HEK293 (cell line): ENCODE data around the gene SEC16A.

ENCODE experiments used
- CTCF ChIA-PET: fragments of 350-600 bp; formaldehyde crosslinking; extraction: SDS; loops from one replicate; lab custom pipeline; 2021; ENCODE audit warnings: antibody characterized with exemption; lab: Yijun Ruan, JAX
- POLR2A ChIA-PET: fragments of 300-600 bp; formaldehyde crosslinking; extraction: SDS; loops from one replicate; lab custom pipeline; 2020; ENCODE audit warnings: antibody characterized with exemption, inconsistent platforms; lab: Yijun Ruan, JAX
- H3K27ac ChIP-seq: fragments of 200-500 bp; sonication (Bioruptor generic); 2 replicates; pipeline ENCODE4 v1.5.1; 2014; ENCODE audit warnings: low read depth, low read length, control low read depth, inconsistent platforms; ENCODE audit errors: extremely low read depth
- H3K36me3 ChIP-seq, 2 experiments: fragments of 200-500 bp in 1 of 2; sonication (Bioruptor generic) in 1 of 2; 1 replicate in 1 of 2; 2 replicates in 1 of 2; pipeline ENCODE4 v1.5.1; 2014 to 2017; ENCODE audit warnings: inconsistent platforms in 2 of 2, low read length in 2 of 2; ENCODE audit not compliant: control insufficient read depth in 2 of 2, insufficient read depth in 1 of 2
- H3K4me1 ChIP-seq: fragments of 200-500 bp; sonication (Bioruptor generic); 2 replicates; pipeline ENCODE4 v1.5.1; 2014; ENCODE audit warnings: mild to moderate bottlenecking, low read length, inconsistent platforms; ENCODE audit not compliant: control insufficient read depth, insufficient read depth
- H3K4me3 ChIP-seq: 2 replicates; pipeline ENCODE4 v1.5.1; 2011; ENCODE audit warnings: low read depth, mild to moderate bottlenecking, control low read depth, low read length, moderate library complexity
- H3K9me3 ChIP-seq: fragments of 200-500 bp; sonication (Bioruptor generic); 2 replicates; pipeline ENCODE4 v1.5.1; 2014; ENCODE audit warnings: low read depth, low read length, inconsistent platforms; ENCODE audit not compliant: control insufficient read depth, insufficient read depth
- GLIS1 ChIP-seq: fragments of 450-650 bp; formaldehyde crosslinking; IDR thresholded peaks from 2 replicates; pipeline ENCODE4 v1.5.1; 2016; ENCODE audit warnings: missing biosample characterization, missing genetic modification characterization
- GLIS2 ChIP-seq: fragments of 450-650 bp; formaldehyde crosslinking; IDR thresholded peaks from 2 replicates; pipeline ENCODE4 v1.5.1; 2016; ENCODE audit warnings: missing biosample characterization, missing genetic modification characterization
- KLF1 ChIP-seq: fragments of 450-650 bp; formaldehyde crosslinking; IDR thresholded peaks from 2 replicates; pipeline ENCODE4 v1.5.1; 2016; ENCODE audit warnings: missing biosample characterization, missing genetic modification characterization
- KLF8 ChIP-seq: fragments of 450-650 bp; formaldehyde crosslinking; IDR thresholded peaks from 2 replicates; pipeline ENCODE4 v1.5.1; 2016; ENCODE audit warnings: missing biosample characterization, missing genetic modification characterization
- SCRT2 ChIP-seq: fragments of 450-650 bp; formaldehyde crosslinking; IDR thresholded peaks from 2 replicates; pipeline ENCODE4 v1.5.1; 2016; ENCODE audit warnings: missing biosample characterization, missing genetic modification characterization
- TCF7L2 ChIP-seq: IDR thresholded peaks from 2 replicates; pipeline ENCODE4 v1.6.1; 2011; ENCODE audit warnings: low read depth, mild to moderate bottlenecking, inconsistent platforms, low read length, moderate library complexity, borderline replicate concordance
- ZBTB11 ChIP-seq: fragments of 450-650 bp; formaldehyde crosslinking; conservative IDR thresholded peaks from 2 replicates; pipeline ENCODE4 v1.5.1; 2016; ENCODE audit warnings: low read depth, missing biosample characterization, missing genetic modification characterization
- ZNF146 ChIP-seq: fragments of 450-650 bp; formaldehyde crosslinking; IDR thresholded peaks from 2 replicates; pipeline ENCODE4 v1.5.1; 2016; ENCODE audit warnings: missing biosample characterization, missing genetic modification characterization
- ZNF302 ChIP-seq: fragments of 450-650 bp; formaldehyde crosslinking; IDR thresholded peaks from 2 replicates; pipeline ENCODE4 v1.5.1; 2016; ENCODE audit warnings: missing biosample characterization, missing genetic modification characterization, low read depth
- ZNF311 ChIP-seq: fragments of 450-650 bp; formaldehyde crosslinking; IDR thresholded peaks from 2 replicates; pipeline ENCODE4 v1.5.1; 2017; ENCODE audit warnings: missing biosample characterization, missing genetic modification characterization, borderline replicate concordance
- ZNF324 ChIP-seq: fragments of 450-650 bp; formaldehyde crosslinking; IDR thresholded peaks from 2 replicates; pipeline ENCODE4 v1.5.1; 2016; ENCODE audit warnings: missing biosample characterization, missing genetic modification characterization
- TF ChIP-seq, protein P1 (sequence below): fragments of 450-650 bp; formaldehyde crosslinking; IDR thresholded peaks from 2 replicates; pipeline ENCODE4 v1.5.1; 2016; ENCODE audit warnings: missing biosample characterization, missing genetic modification characterization
- TF ChIP-seq, protein P2 (sequence below): fragments of 450-650 bp; formaldehyde crosslinking; IDR thresholded peaks from 2 replicates; pipeline ENCODE4 v1.5.1; 2016; ENCODE audit warnings: missing biosample characterization, missing genetic modification characterization, low read depth
- TF ChIP-seq, protein P3 (sequence below): fragments of 450-650 bp; formaldehyde crosslinking; IDR thresholded peaks from 2 replicates; pipeline ENCODE4 v1.5.1; 2016; ENCODE audit warnings: missing biosample characterization, missing genetic modification characterization

SEC16A gene

DNA sequence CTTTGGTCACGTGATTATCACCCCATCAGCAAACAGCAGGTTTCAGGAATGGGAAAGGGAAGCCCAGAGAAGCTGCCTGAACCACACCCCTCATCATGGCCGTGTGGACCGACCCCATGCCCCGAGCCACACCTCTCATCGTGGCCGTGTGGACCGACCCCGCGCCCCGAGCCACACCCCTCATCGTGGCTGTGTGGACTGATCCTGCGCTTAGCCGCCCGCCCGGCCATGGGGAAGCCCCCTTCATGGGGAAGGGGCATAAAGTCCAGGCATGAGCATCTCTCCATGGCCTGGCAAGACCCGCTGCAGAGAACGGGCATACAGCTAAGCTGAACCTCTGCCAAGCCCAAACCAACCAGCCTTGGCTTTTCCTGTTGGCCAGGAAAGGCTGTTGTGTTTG is 89.3 kb downstream of the SEC16A start (continued):
- TF ChIP-seq, protein P1, sequence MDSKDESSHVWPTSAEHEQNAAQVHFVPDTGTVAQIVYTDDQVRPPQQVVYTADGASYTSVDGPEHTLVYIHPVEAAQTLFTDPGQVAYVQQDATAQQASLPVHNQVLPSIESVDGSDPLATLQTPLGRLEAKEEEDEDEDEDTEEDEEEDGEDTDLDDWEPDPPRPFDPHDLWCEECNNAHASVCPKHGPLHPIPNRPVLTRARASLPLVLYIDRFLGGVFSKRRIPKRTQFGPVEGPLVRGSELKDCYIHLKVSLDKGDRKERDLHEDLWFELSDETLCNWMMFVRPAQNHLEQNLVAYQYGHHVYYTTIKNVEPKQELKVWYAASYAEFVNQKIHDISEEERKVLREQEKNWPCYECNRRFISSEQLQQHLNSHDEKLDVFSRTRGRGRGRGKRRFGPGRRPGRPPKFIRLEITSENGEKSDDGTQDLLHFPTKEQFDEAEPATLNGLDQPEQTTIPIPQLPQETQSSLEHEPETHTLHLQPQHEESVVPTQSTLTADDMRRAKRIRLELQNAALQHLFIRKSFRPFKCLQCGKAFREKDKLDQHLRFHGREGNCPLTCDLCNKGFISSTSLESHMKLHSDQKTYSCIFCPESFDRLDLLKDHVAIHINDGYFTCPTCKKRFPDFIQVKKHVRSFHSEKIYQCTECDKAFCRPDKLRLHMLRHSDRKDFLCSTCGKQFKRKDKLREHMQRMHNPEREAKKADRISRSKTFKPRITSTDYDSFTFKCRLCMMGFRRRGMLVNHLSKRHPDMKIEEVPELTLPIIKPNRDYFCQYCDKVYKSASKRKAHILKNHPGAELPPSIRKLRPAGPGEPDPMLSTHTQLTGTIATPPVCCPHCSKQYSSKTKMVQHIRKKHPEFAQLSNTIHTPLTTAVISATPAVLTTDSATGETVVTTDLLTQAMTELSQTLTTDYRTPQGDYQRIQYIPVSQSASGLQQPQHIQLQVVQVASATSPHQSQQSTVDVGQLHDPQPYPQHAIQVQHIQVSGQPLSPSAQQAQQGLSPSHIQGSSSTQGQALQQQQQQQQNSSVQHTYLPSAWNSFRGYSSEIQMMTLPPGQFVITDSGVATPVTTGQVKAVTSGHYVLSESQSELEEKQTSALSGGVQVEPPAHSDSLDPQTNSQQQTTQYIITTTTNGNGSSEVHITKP (tag by site-specific recombination) = no peak

DNA sequence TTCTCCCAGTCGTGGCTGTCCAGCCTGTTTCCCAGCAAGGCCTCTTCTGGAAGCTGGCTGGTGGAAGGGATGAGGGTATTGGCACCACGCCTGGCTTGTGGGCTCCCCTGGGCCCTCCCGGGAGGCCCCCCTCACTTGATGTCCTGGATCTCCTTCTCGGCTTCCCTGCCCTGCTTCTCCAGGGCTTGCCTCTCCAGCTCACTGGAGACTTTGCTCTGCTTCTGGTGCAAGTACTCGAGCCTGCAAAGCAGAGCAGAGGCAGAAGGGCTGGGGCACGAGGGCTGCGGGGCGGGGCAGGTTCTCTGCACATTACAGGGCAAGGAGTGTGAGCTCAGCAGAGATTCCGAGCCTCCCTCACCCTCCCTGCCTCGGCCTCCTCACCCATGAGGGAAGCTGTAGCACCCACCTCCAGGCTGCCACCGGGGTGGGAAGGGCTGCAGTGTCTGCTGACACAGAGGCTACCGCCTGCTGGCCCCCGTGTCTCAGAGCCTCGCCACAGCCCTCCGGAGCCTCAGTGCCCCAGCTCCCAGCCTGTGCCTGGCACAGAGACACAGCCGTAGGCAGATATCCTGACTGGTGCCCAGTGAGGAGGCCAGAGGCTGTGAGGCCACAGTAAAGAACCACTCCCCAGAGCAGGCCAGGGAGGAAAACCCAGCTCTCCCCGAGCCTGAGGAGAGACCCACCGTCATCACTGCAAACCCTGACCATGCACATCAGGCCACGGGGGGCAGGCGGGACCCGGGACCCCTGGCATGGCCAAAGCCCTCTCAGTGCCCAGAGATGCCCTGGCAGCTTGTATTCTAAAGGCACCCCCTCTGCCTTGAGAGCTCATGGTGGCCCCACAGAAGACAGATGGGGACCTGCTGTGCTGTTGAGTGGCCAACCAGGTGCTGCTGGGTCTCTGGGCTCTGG is 90.0 kb downstream of the SEC16A start:
- ChIA-PET POLR2A (interaction anchor here (1.1 to 1.3 kb wide), 4 partner anchors 15 to 39 kb away, joined by 3 to 5 read pairs (median 3); partner anchors contain the start of gene DNLZ), CTCF (interaction anchor here (1.1 to 5.1 kb wide), 3 partner anchors 9 to 279 kb away, joined by 4 to 23 read pairs (median 5); no protein-coding TSS in a partner anchor)
- peak; percentile 62 for TF ChIP-seq GLIS1 (tag by site-specific recombination)
- no peak for TF ChIP-seq ZNF311
- peak; percentile 53 for TF ChIP-seq KLF1 (tag by site-specific recombination)
- 0 out of 2 replicates have a peak, but pooled peaks have one; percentile 26 for TF ChIP-seq GLIS2 (tag by site-specific recombination)
- 0 out of 2 replicates have a peak, but pooled peaks have one; percentile 1 for TF ChIP-seq SCRT2 (tag by site-specific recombination)
- no peak for TF ChIP-seq KLF8 (tag by site-specific recombination)
- TF ChIP-seq ZBTB11 (tag by site-specific recombination) = no peak
- TF ChIP-seq, protein P2, sequence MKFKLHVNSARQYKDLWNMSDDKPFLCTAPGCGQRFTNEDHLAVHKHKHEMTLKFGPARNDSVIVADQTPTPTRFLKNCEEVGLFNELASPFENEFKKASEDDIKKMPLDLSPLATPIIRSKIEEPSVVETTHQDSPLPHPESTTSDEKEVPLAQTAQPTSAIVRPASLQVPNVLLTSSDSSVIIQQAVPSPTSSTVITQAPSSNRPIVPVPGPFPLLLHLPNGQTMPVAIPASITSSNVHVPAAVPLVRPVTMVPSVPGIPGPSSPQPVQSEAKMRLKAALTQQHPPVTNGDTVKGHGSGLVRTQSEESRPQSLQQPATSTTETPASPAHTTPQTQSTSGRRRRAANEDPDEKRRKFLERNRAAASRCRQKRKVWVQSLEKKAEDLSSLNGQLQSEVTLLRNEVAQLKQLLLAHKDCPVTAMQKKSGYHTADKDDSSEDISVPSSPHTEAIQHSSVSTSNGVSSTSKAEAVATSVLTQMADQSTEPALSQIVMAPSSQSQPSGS (tag by site-specific recombination) = no peak
- TF ChIP-seq ZNF324 (tag by site-specific recombination) = no peak
- Histone ChIP-seq H3K4me1 (no peaks in the 10 kb centered on the region), H3K36me3 (peaks cover 14 to 92% of the 10 kb centered on the region in 2 experiments), H3K27ac (no peak overlapping the region), H3K9me3 (no peaks in the 10 kb centered on the region), H3K4me3 (no peak overlapping the region)

DNA sequence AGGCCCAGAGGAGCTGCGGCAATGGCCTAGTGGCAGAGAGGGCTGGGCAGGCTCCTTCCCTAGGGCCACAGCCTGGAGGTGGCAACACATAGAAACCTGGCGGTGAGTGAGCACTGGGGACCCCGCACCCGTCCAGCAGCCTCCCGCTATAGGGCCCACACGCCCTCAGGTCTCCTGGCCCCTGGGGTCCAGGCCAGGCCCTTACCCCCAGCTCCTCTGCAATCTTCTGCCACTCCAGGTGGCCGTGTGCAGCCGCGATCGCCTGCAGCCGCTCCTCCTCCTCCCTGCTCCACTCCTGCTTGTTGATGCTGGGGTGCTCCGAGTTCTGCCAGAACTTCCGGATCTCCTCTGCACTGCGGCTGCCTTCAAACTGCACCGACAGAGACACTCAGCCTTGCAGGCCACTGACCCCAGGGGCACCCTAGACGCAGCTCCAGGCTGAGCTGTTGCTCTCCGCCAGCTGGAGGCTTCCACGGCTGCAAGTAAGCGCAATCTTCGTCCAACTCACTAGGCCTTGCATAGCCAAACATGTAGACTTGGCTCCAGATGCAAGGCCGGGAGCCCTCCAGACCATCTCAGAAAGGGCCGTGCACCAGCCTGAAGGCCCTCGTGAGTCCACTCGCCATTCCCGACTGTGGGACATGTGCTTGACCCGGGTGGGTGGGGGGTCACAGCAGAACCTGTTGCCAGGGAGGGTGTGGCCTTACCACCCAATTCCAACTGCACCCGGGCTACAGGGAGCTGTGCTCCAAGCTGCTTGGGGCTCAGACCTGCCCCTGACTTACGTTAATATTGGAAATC is 90.9 kb downstream of the SEC16A start:
- no peak for TF ChIP-seq TCF7L2
- TF ChIP-seq SCRT2 (tag by site-specific recombination) = peak; percentile 46; the same call in 1 of the 2 replicates
- TF ChIP-seq ZNF146 (tag by site-specific recombination) = no peak
- no peak for TF ChIP-seq ZNF302 (tag by site-specific recombination)
- TF ChIP-seq, protein P3, sequence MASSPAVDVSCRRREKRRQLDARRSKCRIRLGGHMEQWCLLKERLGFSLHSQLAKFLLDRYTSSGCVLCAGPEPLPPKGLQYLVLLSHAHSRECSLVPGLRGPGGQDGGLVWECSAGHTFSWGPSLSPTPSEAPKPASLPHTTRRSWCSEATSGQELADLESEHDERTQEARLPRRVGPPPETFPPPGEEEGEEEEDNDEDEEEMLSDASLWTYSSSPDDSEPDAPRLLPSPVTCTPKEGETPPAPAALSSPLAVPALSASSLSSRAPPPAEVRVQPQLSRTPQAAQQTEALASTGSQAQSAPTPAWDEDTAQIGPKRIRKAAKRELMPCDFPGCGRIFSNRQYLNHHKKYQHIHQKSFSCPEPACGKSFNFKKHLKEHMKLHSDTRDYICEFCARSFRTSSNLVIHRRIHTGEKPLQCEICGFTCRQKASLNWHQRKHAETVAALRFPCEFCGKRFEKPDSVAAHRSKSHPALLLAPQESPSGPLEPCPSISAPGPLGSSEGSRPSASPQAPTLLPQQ (tag by site-specific recombination) = no peak
- ChIA-PET POLR2A (interaction anchor here (1.2 to 1.3 kb wide), 3 partner anchors 14 to 62 kb away, joined by 3 to 5 read pairs (median 4); partner anchors contain the start of gene DNLZ), CTCF (interaction anchor here (1.1 to 5.1 kb wide), 5 partner anchors 10 to 280 kb away, joined by 4 to 23 read pairs (median 5); partner anchors contain the start of gene DNLZ)
- H3K4me1 ChIP-seq = no peaks in the 10 kb centered on the region
- no peaks in the 10 kb centered on the region for H3K9me3 ChIP-seq
- H3K4me3 ChIP-seq = no peak overlapping the region
- H3K27ac ChIP-seq = no peak overlapping the region
- H3K36me3 ChIP-seq = peaks cover 11 to 94% of the 10 kb centered on the region in 2 experiments
